HG03378 (cell line): Measurements from ENCODE around the gene PHLPP1.
"Not testable (repeated sequence)": the region's sequence is repeated elsewhere in the genome, so short reads cannot be mapped to it uniquely, and the experiment has no call there.

Experiments used
- ATAC-seq: cut with Tn5 transposase; IDR thresholded peaks from one replicate; pipeline ENCODE4 v1.9.1; 2021; ENCODE audit warnings: mild to moderate bottlenecking, moderate library complexity; ENCODE audit not compliant: unreplicated experiment

Gene PHLPP1

DNA sequence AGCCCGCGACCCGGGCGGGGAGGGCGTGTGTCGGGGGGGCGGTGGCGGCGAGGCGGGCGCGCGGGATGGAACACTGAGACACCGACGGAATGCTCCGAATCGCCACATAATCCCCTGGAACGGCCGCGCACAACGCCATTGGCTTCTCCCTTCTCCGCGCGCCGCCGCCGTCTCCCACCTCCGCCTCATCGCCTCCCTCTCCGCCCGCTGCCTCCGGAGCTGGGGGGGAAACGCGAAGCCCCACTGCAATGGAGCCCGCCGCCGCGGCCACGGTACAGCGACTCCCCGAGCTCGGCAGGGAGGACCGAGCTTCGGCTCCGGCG is at the start of gene PHLPP1:
TSS of gene PHLPP1 (plus strand) at position 106 of the 323 bp plus-strand sequence. CDS start at position 249, 143 bp downstream.
- no peak for ATAC-seq

DNA sequence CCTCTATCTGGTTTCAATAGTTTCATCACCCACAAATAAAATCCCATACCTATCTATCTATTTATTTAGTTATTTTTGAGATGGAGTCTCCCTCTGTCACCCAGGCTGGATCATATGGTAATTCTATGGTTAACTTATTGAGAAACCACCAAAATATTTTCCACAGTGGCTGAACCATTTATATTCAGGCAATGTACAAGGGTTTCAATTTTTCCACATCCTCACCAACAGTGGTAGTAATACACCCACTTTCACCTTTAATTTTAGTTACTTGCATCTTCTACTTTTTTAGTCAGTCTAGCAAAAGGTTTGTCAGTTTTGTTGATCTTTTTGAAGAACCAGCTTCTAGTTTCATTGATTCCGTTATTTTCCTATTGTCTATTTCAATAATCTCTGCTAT is 46.1 kb upstream of the PHLPP1 start:
- no peak for ATAC-seq

- no peak for ATAC-seq
These were observed 44.8 kb upstream of the PHLPP1 start for GRCh38 chr18:62670573-62670972.

- no peak for ATAC-seq
These were observed 42.7 kb upstream of the PHLPP1 start for GRCh38 chr18:62672600-62672999.

DNA sequence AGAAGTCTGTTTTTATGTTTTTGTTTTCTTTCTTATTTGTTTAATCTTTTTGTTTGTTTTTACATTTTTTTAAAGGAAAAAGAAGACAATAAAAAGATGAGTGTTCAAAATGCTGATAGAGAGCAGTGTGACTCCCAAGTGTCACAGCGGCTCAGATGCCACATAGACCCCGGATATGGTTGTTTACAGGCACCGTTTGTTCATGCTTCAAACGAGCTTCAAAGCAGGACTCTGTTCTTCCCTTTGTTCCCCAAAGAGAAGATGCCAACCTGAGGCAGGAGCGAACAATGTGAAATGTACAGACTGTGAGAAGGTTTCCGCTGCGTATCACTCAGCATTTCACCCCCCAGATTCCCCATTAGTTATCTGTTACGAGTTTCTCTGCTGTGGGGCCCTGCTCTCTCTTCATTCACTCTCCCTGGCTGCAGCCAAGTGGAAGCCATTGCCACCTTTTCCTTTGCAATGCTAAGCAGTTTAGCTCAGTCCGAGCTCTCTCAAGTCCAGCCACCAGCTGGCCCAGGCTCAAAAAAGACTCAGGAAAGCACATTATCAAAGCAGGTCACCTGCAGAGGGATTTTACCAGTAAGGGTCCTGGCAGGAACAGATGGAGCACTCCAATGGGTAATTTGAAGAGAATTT is 36.4 kb upstream of the PHLPP1 start:
- ATAC-seq: no peak

DNA sequence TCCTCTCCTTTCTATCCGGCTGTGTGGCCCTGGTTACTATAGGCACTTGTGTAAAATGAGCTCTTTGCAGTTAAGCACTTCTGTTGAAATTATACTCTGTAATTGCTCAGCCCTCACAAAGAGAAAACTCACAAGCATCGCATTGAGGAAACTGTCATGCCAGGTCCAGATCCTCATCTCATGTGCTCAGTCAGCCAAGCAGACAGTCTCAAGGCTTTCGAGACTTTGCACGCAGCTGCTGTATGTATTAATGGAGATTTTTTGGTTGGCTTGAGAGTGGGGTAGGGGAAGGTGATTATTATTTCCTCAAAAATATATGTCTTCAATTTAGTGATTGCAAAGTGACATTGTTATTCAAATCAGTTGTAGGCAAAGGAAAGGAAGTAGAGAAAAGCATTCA is 33.0 kb upstream of the PHLPP1 start:
- no peak for ATAC-seq

DNA sequence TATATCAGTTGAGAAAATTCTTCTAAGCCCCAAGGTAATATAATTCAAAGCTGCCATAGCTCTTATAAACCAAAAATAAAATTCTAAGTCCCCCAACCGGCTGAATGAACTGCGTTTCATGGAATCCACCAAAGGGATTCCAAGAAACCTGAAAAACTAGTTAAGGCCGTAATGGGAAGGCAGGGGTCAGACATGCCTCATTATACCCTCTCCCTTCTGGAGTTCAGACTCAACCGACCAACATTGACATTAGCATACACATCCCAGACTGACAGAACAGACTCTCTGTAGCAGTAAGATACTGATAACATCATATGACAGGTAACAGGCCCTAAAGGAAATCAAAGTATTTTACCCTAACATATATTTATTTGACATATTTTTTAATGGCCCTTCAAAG is 31.4 kb upstream of the PHLPP1 start:
- no peak for ATAC-seq

DNA sequence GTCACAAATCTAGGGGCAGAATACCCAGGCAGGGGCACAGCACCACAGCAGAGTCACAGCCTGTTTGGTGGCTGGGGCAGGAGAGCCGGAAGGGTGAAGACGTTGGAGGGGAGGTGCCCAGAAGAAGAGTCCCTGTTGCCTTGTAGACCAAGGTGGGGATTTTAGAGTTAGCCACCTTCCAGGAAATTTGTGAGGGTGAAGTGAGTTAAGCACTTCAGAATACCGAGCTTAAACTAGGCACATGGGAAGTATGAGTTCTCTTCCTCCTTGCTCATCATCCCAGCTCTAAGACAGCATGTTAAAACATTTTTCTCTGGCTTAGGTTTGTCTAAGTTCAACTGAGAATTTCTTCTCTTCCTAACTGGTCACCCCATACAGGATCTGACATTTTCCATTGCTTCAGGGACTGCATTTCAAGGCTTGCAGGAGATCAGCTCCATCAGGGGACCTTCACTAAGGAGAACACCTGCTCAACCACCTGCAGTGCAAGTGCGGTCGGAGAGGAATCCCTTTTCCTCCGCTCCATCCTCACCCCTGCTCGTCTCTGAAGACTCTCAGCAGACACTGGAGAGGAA is 26.5 kb upstream of the PHLPP1 start:
- ATAC-seq: no peak

- ATAC-seq: no peak
These were observed 25.0 kb upstream of the PHLPP1 start for GRCh38 chr18:62690236-62690815.

- ATAC-seq: no peak
These were observed 21.7 kb upstream of the PHLPP1 start for GRCh38 chr18:62693659-62694058.

GRCh38 chr18:62697636-62698035 is 17.7 kb upstream of the PHLPP1 start:
- ATAC-seq: no peak

- no peak for ATAC-seq
These were observed 13.1 kb upstream of the PHLPP1 start for GRCh38 chr18:62702259-62702658.

DNA sequence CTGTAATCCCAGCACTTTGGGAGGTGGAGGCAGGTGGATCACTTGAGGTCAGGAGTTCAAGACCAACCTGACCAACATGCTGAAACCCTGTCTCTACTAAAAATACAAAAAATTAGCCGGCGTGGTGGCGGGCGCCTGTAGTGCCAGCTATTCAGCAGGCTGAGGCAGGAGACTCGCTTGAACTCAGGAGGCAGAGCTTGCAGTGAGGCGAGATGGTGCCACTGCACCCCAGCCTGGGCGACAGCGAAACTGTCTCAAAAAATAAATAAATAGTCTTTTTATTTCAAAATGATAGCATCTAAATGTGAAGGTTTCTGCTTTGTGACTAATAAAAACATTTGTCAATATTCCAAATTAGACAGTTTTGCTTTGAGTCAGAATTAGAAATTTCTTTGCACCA is 8.5 kb upstream of the PHLPP1 start:
- not testable (repeated sequence) for ATAC-seq

GRCh38 chr18:62709908-62710307 is 5.4 kb upstream of the PHLPP1 start:
- ATAC-seq: not testable (repeated sequence)

DNA sequence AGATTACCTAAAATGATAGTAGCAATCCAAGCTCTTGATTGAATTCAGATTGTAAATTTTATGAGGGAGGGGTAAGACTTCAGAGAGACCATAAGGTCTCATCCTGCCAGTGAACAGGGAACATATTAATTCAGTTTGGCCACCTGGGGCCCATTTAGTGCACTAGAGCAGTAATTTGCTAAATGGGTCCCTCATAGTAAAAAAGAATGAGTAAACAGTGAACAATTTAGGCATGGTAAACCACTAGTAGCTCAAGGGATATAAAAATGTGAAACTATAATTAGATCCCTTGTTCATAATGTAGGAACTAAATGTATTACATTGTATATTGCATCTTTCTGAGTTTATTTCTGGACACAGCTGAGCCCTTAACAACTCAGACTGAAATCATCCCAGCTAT is 4.9 kb upstream of the PHLPP1 start:
- no peak for ATAC-seq

DNA sequence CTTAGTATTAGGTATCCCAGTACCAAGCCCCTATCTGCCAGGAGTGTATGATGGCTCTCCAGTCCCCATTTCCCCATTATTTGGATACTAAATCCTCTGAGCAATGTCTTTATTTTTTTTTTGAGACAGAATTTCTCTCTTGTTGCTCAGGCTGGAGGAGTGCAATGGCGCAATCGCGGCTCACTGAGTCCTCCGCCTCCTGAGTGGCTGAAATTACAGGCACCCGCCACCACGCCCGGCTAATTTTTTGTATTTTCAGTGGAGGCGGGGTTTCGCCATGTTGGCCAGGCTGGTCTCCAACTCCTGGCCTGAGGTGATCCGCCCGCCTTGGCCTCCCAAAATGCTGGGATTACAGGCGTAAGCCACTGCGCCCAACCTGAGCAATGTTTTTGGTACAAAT is 3.6 kb upstream of the PHLPP1 start:
- ATAC-seq: no peak

DNA sequence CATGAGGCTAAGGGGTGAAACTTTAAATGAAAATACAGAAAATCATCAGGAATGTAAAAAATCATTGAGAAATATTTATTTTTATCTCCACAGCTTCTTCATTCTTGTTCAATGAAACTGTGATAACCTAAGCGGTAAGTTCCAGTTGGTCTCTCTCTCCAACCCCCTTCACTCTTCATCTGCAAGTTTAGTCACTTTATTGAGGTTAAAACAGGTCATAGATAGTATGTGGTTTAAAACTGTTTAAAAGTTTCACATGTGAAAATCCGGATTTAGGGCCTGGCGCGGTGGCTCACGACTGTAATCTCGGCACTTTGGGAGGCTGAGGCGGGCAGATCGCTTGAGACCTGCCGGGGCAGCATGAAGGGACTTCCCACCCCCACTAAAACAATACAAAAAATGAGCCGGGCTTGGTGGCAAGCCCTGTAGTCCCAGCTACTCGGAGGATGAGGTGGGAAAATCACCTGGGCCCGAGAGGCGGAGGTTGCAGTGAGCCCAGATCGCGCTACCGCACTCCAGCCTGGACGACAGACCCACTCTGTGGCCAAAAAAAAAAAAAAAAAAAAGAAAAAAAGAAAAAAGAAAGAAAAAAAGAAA is 1.6 kb upstream of the PHLPP1 start:
- no peak for ATAC-seq

- peak; percentile 71 for ATAC-seq
These were observed 488 bp upstream of the PHLPP1 start for GRCh38 chr18:62714671-62715435.

DNA sequence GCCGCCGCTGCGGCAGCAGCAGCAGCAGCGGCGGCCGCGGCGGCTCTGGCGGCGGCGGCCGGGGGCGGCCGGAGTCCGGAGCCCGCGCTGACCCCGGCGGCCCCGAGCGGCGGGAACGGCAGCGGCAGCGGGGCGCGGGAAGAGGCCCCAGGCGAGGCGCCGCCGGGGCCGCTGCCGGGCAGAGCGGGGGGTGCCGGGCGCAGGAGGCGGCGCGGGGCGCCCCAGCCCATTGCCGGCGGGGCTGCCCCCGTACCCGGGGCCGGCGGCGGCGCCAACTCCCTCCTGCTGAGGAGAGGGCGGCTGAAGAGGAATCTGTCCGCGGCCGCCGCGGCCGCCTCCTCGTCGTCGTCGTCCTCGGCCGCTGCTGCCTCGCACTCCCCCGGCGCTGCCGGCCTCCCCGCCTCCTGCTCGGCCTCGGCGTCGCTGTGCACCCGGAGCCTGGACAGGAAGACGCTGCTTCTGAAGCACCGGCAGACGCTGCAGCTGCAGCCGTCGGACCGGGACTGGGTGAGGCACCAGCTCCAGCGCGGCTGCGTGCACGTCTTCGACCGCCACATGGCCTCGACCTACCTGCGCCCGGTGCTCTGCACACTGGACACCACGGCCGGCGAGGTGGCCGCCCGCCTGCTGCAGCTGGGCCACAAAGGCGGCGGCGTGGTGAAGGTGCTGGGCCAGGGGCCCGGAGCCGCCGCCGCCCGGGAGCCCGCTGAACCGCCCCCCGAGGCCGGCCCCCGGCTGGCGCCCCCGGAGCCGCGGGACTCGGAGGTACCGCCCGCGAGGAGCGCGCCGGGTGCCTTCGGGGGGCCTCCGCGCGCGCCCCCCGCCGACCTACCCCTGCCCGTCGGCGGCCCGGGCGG is 646 bp downstream of the PHLPP1 start:
- peak; percentile 23 for ATAC-seq

- ATAC-seq: no peak
These were observed 1.4 kb downstream of the PHLPP1 start for GRCh38 chr18:62716619-62717168.
